Activated gamma-delta T cell treated with anti-CD3 and anti-CD28 coated beads, Interleukin-2, amount 50 U/mL, for 16 hours (primary cell): Measurements from ENCODE around the gene IMMP2L.

Experiments used
- DNase-seq: peaks from one replicate; pipeline ENCODE4 v3.0.0-alpha.2; 2020; ENCODE audit warnings: low read depth

IMMP2L gene

DNA sequence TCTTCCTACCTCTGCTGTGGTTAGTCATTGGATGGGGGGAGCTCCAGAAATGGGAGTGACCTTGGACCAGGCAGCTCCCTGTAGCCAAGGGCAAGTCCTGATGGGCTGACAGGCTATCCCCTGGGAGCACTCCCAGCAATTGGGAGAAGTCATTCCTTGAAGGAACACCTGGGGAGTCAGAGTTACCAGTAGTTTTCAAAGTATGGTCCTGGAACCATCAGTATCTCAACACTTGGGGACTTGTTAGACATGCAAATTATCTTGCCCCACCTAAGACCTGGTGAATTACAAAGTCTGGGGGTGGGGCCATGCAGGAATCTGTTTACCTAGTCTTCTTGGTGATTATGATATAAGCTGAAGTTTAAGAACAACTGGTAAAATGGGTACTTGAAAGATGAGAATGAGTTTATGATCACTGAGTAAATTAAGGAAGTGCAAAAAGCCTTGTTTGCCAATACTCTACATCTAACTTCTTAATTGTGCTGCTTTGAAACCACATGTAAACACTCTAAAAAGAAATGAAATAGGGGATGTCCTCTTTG is 758.6 kb downstream of the IMMP2L start:
- DNase-seq, result no peak

DNA sequence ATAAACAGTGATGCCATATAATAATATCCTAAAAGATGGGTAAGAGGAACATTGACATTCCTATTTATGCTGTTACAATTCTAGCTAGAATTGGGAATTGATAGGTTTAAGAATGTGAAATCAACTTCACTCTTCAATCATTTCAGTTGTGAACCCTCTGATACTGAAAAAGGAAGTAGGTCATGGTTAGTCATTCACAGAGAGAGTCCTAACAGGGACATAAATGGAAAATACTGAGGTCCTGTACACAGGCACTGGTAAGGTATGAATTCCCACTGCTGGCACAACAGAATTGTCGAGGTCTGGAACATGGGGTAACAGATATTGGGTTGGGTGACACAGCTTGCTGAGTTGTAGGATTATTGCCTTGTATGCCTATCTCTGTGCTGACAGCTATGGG is 760.8 kb downstream of the IMMP2L start:
- no peak for DNase-seq

DNA sequence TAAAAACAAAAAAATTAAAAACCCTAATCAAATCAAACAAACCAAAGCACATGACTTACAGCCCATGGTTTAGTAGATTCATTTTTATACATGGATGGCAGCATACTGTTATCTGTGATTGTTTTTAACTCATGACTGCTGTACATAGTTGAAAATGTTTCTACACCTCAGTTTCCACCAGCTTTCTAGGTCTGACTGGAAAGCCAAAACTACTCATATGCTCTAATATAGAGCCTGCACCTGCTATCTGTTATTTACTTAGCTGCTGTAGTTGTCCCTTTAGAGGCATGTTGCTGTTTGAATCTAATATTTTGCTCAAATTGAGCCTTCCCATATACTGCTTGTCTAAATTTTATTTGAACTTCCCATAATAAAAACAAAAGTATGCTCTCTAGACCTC is 761.3 kb downstream of the IMMP2L start:
- DNase-seq, result no peak

DNA sequence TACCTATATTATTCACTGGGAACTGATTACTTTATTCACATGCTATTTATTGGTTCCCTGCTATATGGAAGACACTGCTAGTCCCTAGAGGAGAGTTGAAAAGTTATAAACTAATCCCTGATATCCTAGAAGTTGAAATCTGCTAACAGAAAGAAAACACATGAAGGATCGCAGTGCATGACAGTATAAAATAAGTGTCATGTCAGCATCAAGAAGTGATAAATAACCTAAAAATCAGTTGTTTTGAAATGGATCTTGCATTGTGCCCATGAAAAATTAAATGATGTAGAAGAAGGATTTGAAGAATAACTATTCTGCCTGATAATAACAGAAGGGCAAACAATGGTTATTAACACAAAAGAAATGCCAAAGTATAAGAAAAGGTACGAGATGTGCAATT is 764.6 kb downstream of the IMMP2L start:
- DNase-seq, result no peak

GRCh38 chr7:110790992-110791391 is 771.3 kb downstream of the IMMP2L start:
- no peak for DNase-seq

GRCh38 chr7:110786328-110786965 is 775.8 kb downstream of the IMMP2L start:
- no peak for DNase-seq

DNA sequence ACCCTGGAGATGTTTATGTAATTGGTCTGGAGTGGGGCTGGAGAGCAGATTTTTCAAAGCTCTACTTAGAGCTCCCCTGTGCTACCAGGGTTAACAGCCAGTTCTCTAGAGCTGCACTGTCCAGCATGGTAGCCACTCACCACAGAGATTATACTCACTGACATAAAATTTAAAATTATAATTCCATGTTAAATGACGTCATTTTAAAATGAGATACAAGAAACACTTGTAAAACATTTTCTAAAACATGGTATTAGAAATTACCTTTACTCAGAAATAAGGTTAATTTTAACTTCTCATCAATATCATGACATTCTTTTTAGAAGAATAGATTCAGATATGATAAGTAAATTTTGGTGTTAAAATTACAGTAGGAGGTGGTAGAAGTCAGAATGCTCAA is 777.5 kb downstream of the IMMP2L start:
- DNase-seq, result no peak

- DNase-seq, result no peak
Measured at GRCh38 chr7:110780712-110781111, 781.6 kb downstream of the IMMP2L start.

- no peak for DNase-seq
Measured at GRCh38 chr7:110779339-110779738, 783.0 kb downstream of the IMMP2L start.

GRCh38 chr7:110775046-110775445 is 787.2 kb downstream of the IMMP2L start:
- DNase-seq, result no peak

- DNase-seq, result no peak
Measured at GRCh38 chr7:110774071-110774470, 788.2 kb downstream of the IMMP2L start.

- no peak for DNase-seq
Measured at GRCh38 chr7:110772615-110773014, 789.7 kb downstream of the IMMP2L start.

DNA sequence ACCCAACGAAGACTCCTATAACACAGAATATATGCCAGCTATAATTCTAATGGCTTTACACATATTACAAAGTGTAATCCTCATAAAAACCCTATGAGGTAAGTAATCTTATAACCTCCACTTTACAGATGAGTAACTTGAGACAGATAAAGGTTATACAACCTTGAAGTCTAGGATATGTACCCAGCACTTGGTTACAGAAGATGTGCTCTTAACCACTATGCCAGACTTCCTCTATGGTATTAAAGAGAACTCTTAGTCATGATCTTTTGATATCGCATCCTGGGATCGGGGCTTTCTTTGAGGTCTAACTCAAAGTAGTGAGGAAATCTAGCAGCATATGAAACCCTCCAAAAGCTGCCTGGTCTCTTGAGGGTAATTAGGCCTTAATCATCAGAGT is 790.6 kb downstream of the IMMP2L start:
- DNase-seq, result no peak

GRCh38 chr7:110767550-110768110 is 794.7 kb downstream of the IMMP2L start:
- no peak for DNase-seq

GRCh38 chr7:110766864-110767263 is 795.4 kb downstream of the IMMP2L start:
- DNase-seq, result no peak

GRCh38 chr7:110764852-110765251 is 797.4 kb downstream of the IMMP2L start:
- DNase-seq, result no peak

GRCh38 chr7:110762546-110763225 is 799.6 kb downstream of the IMMP2L start:
- no peak for DNase-seq

- no peak for DNase-seq
Measured at GRCh38 chr7:110760341-110760740, 802.0 kb downstream of the IMMP2L start.

GRCh38 chr7:110759069-110759468 is 803.2 kb downstream of the IMMP2L start:
- no peak for DNase-seq

DNA sequence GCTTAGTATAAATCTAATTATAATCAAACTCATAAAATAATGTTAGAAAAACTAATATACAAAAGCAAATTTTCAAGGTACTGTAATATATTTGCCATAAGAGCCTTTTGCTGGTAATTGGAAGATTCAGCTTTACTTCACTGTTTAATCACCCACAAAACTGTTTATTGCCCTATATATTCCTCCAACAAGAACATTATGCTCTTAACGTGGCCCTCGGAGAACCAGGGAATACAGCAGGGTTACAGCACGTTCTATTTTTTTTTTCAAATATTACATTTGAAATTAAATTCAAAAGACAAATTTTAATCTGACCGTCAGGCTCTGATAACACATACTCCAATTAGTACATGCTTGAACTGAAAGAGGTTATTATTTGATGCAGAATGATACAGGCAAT is 807.6 kb downstream of the IMMP2L start:
- no peak for DNase-seq

GRCh38 chr7:110750931-110751605 is 811.2 kb downstream of the IMMP2L start:
- DNase-seq, result no peak

GRCh38 chr7:110733221-110733620 is 829.1 kb downstream of the IMMP2L start:
- no peak for DNase-seq

DNA sequence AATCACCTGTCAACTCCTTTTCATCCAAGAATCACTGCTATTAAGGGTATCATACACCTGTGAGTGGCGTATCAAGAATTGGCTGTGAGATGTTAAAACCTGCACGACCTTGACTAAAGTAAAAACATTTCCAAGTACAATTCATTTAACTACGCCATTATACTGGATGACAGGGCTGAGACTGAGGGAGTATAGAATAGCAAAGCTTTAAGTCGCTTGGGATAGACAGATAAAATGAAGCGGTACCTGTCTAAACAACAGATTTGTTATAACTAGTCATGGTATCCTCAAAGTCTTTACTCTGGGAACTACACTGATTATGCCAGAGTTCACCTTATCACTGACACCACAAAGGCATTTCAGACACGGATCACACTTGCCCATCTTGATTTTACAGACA is 837.5 kb downstream of the IMMP2L start:
- no peak for DNase-seq
